Activated CD4-positive, alpha-beta T cell treated with anti-CD3 and anti-CD28 coated beads, Interleukin-10, Interleukin-2, amounts not matched to agents 100 ng/mL and 50 ng/mL, durations not matched to agents 16 hours and 8 hours (primary cell): ENCODE data around the gene BRPF1.
A peak's percentile ranks its signal among the peaks of the same experiment; 100 is the strongest.

ENCODE experiments used
- DNase-seq: peaks from one replicate; pipeline ENCODE4 v3.0.0-alpha.2; 2020

Gene BRPF1

GRCh38 chr3:9731206-9732079 lies at the start of gene BRPF1:
Gene BRPF1 (plus strand): TSS chr3:9731735. CDS start chr3:9734141, 2,406 bp downstream.
- peak; percentile 100 for DNase-seq

GRCh38 chr3:9682096-9682495 lies 49.4 kb upstream of the BRPF1 start:
- DNase-seq, result no peak

- no peak for DNase-seq
These were observed 48.1 kb upstream of the BRPF1 start for GRCh38 chr3:9683426-9683825.

GRCh38 chr3:9685216-9686049 lies 46.1 kb upstream of the BRPF1 start:
- no peak for DNase-seq

- DNase-seq, result no peak
These were observed 45.4 kb upstream of the BRPF1 start for GRCh38 chr3:9686050-9686550.

GRCh38 chr3:9686703-9687102 lies 44.8 kb upstream of the BRPF1 start:
- DNase-seq, result no peak

- no peak for DNase-seq
These were observed 44.0 kb upstream of the BRPF1 start for GRCh38 chr3:9687514-9687913.

GRCh38 chr3:9688961-9689360 lies 42.6 kb upstream of the BRPF1 start:
- DNase-seq, result no peak

GRCh38 chr3:9689757-9690156 lies 41.8 kb upstream of the BRPF1 start:
- DNase-seq, result no peak

- no peak for DNase-seq
These were observed 40.8 kb upstream of the BRPF1 start for GRCh38 chr3:9690451-9691450.

- DNase-seq, result no peak
These were observed 39.9 kb upstream of the BRPF1 start for GRCh38 chr3:9691636-9692035.

GRCh38 chr3:9692416-9692815 lies 39.1 kb upstream of the BRPF1 start:
- no peak for DNase-seq

- DNase-seq, result no peak
These were observed 36.2 kb upstream of the BRPF1 start for GRCh38 chr3:9695345-9695744.

- DNase-seq, result no peak
These were observed 35.8 kb upstream of the BRPF1 start for GRCh38 chr3:9695746-9696145.

- DNase-seq, result no peak
These were observed 34.9 kb upstream of the BRPF1 start for GRCh38 chr3:9696480-9697220.

GRCh38 chr3:9697892-9698291 lies 33.6 kb upstream of the BRPF1 start:
- DNase-seq, result no peak

- no peak for DNase-seq
These were observed 33.2 kb upstream of the BRPF1 start for GRCh38 chr3:9698293-9698692.

GRCh38 chr3:9700536-9700935 lies 31.0 kb upstream of the BRPF1 start:
- no peak for DNase-seq

- no peak for DNase-seq
These were observed 30.5 kb upstream of the BRPF1 start for GRCh38 chr3:9701006-9701405.

GRCh38 chr3:9701711-9702110 lies 29.8 kb upstream of the BRPF1 start:
- no peak for DNase-seq

- no peak for DNase-seq
These were observed 28.3 kb upstream of the BRPF1 start for GRCh38 chr3:9703240-9703639.
